HG03342 (cell line): ENCODE data around the gene FARP2.
"Not testable (repeated sequence)": the region's sequence is repeated elsewhere in the genome, so short reads cannot be mapped to it uniquely, and the experiment has no call there.

Source experiments
- ATAC-seq: cut with Tn5 transposase; IDR thresholded peaks from one replicate; pipeline ENCODE4 v1.9.1; 2021; ENCODE audit warnings: mild to moderate bottlenecking, moderate library complexity; ENCODE audit not compliant: unreplicated experiment

The FARP2 gene

DNA sequence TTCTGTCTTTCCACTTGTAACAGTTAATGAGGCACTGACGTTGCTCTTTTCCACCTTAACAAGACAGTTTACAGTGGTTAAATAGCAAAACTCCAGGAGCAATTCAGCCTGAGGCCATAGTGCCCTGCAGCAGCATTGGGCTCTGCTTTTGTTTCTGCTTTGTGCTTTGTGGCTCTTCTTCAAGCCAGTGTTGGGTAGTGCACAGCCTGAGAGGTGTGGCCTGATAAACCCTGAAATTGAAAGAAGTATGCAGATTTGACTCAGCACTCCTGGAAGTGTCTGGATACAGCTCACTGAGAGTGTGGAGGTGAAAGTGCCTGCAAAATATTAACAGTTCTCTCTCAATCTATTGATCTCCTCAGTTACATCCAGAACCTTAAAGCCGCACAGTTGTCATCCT lies 89.3 kb downstream of the FARP2 start:
- no peak for ATAC-seq

DNA sequence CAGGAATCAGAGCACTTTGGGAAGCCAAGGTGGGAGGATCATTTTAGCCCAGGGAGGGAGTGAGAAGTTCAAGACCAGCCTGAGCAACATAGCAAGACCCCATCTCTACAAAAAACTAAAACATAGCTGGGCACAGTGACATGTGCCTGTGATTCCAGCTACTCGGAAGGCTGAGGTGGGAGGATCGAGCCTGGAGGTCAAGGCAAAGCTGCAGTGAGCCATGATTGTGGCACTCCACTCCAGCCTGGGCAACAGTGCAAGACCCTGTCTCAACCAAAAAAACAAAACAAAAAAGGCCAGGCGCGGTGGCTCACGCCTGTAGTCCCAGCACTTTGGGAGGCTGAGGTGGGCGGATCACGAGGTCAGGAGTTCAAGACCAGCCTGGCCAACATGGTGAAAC lies 94.0 kb downstream of the FARP2 start:
- not testable (repeated sequence) for ATAC-seq

DNA sequence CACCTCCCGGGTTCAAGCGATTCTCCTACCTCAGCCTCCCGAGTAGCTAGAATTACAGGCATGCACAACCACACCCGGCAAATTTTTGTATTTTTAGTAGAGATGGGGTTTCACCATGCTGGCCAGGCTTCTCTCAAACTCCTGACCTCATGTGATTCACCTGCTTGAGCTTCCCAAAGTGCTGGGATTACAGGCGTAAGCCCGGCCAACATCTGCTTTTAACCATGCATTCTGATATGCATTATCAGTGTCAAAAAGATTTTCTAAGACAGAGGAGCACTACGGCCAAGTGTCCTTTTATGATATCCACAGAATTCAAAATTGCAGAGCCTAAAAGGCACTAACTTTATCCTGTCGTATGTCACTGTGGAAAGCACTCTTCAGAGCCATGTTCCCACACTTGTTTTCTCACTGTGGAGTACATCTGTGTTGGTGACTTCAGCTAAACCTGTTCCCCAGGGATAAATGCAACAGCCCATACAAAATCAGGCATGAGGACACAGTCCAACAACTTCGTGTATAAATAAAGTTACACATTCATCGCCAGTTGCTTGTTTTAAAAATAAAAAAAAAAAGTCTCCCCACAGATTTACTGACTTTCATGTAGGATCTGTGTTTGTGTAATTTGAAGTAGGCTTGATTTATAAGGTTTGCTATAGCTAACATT lies 95.9 kb downstream of the FARP2 start:
- ATAC-seq: no peak

DNA sequence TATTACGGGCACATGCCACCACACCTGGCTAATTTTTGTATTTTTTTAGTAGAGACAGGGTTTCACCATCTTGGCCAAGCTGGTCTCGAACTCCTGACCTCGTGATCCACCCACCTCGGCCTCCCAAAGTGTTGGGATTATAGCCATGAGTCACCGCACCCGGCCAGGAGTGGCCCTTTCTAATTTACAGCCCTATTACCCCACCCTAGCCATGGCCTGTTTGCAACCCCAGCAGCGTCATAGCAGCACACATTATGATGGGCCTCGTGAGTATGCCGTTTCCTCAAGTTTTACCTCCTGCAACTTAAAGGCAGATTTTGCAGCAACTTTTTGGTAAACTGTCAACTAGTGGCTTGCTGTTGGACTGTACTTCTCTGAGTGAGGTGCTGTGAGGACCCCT lies 97.8 kb downstream of the FARP2 start:
- ATAC-seq: not testable (repeated sequence)

DNA sequence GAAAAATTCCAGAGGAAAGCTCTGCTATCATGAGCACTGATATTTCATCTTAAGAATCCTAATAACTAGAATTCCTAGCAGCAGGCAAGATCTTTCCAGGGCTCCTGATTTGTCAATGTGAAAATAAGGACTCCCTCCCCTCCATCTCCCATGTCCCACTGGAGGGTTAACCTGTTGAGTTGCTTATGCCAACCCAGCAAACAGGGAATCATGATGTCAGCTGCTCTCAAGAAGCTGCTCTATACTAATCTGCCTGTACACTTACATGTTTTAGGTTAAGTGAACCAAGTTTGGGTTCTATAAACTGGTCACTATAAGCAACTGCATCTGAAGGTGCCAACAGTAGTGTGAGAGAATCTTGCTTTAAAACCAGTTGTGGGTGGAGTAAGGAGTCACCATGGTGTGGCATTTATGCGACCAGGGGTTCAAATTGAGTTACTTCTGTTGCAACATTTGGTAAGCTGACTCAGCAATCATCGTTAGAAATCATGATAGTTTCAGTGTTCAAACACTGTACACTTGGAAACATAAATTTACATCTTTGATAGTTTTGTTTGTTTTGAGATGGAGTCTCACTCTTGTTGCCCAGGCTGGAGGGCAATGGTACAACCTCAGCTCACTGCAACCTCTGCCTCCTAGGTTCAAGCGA lies 98.9 kb downstream of the FARP2 start:
- ATAC-seq: no peak

DNA sequence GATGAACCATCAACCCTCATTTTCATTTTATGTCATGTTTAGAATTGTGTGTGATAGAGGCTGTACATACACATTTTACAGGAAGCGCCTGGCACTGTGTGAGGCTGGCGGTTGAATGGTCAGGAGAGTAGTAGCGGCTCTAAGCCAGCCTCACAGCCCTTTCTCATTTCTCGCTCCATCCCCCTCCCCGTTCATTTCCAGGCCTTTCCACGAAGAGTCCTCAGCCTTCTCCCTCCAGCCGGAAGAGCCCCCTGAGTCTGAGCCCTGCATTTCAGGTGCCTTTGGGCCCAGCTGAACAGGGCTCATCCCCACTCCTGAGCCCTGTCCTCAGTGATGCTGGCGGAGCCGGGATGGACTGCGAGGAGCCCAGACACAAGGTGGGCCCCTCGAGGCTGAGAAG lies 100.5 kb downstream of the FARP2 start:
- no peak for ATAC-seq

DNA sequence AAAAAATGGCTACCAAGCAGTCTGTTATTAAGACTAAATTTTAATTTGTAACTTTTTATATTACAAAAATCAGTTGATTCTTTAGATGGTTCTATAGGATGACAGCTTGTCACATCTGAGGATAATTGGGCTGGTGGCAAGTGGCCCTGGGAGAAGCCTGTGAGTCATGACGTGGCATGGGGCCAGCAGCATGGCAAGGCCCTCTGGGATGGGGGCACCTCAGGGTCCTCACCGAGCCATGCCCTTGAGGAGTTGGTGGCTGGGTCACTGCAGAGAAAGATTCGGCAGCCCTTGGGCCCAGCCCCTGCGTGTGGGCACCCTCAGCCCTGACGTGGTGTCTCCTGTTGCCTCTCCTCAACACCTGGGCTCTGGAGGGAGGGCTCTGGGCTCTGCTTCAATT lies 102.6 kb downstream of the FARP2 start:
- ATAC-seq: no peak

DNA sequence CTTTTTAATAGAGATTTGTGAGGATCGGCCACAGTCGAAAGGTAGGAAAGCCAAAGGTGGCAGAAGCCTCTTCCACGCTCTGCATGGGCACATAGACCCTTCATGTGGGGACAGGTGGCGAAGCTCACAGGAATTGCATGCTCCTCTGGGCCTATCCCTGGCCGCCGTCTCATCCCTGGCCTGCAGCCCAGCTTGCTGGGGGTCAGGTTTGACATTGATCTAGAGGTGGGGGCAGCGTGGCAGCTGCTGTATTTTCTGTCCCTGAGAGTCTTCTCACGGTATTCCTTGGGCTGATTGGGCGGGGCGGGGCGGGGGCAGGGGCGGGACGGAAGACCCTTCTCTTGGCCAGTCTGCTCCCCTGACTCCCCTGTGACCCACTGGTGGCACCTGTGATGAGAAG lies 103.4 kb downstream of the FARP2 start:
- no peak for ATAC-seq

DNA sequence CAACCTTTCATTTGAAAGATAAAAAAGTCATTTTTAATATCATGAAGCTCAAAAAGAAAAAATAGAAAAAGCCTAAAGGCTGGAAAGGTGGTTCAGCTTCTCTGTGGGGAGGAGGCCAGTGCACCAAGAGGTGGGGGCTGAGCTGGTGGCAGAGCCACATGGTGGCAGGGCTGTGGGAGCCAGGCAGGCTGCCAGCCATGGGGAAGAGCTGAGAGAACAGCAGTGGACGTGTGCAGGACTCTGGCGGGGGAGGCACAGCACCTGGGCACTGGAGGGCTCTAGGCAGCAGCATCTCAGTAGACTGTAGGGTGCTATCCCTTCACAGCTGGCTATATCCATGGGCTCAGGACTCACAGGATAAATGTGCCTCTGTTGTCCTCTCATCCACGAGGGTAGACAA lies 104.5 kb downstream of the FARP2 start:
- ATAC-seq: no peak

DNA sequence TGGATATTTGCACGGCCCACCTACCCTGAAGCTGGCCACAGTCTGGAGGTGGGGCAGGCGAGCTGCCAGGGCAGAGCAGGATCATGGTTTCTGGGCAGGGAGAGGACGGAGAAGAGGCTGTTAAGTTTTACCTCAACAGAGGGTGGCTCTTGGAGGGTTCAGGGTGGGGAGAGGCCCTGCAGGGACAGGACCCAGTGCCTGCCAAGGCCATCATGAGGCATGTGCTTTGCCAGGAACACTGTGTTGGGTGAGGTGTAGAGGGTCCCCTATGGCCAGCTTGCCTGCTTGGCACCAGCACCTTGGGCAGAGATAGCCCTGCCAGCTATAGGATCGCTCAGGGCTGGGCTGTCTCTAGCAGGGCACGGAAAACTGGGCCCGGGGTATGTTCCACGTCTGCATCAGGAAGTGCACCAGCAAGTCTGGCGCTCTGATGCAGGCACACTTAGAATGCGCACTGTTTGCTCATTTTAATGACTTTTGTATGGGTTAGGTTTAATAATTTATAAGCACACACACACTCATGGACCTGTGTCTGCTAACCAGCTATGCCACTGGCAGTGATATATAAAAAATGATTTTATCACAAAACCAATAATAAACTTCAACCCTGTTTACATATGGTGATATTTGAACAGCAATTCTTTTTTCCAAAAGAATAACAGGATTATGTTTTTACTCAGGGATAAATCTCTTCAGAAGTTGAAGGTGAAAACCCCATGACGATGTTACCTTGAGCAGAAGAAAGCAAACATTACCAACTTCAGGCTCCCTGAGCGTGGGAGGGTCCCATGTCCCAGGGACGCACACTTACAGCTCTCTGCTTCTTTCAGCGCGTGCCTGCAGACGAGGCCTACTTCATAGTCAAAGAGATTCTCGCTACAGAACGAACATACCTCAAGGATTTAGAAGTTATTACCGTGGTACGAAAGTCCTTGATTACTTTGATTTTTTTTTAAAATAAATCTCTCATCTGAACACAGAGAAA lies 105.9 kb downstream of the FARP2 start:
- no peak for ATAC-seq

DNA sequence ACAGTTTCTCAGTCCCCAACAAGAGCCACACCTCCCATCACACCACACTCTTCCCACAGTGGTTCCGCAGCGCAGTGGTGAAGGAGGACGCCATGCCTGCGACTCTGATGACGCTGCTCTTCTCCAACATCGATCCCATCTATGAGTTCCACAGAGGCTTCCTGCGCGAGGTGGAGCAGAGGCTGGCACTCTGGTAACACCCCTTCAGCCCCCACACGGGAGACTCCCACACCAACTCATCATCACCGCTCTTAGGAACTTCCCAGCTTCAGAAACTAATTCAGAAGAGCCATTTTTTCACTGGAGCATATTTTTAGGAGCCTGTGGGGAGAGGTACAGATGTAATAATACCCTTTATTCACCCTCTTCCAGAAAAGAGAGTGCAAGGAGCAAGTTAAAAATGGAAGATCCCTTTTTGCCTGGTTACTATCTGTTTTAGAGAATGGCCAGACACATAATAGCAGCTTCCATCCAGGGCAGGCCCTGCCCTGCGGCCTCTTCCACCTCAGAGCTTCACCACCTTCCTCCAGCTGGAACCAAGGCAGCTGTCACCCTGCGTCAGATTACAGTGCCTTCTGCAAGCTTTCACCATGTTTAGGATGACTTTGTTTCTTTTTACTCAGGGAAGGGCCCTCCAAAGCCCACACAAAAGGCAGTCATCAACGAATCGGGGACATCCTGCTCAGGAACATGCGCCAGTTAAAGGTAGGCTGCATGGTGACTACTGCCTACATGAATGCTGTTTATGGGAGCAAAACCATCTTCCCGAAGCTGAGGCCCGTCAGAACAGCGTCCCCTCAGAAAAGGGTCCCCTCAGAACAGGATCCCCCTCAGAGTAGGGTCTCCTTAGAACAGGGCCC lies 107.4 kb downstream of the FARP2 start:
- no peak for ATAC-seq

DNA sequence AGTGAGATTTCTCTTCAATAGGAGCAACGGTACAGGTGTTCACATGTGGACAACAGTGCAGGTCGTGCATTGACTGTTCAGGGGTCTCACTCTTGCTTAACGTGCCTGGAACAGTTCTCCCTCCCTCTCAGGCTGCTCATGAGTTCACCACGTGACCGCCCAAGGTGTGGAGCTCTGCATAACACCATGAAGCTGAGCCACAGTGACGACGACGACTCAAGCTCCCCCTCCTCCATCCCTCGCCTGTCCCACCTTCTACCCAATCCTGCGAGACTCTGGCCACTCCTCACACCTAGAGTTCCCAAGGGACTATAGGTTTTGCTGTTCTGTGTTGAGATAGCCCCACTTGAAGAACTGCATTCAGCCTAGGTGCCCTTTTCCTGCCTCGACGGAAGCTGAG lies 109.5 kb downstream of the FARP2 start:
- no peak for ATAC-seq

DNA sequence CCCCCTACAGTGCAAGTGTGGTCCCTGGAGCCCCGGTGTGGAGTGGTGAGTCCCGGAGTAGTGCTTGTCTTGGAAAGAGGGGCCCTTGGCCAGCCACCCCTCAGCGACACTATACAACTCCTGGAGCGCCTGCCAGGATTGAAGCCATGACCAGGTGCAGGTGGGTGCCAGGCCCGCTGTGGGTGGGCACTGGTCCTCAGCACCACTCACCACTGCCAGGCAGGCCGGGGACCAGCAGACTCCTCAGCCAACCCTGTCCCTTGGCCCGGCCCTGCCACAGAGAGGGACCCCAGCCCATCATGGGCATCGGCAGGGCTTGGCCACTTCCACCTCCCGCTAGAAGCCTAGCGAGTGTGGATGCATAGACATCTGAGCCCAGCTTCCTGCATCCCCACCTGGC lies 110.1 kb downstream of the FARP2 start:
- ATAC-seq: no peak

DNA sequence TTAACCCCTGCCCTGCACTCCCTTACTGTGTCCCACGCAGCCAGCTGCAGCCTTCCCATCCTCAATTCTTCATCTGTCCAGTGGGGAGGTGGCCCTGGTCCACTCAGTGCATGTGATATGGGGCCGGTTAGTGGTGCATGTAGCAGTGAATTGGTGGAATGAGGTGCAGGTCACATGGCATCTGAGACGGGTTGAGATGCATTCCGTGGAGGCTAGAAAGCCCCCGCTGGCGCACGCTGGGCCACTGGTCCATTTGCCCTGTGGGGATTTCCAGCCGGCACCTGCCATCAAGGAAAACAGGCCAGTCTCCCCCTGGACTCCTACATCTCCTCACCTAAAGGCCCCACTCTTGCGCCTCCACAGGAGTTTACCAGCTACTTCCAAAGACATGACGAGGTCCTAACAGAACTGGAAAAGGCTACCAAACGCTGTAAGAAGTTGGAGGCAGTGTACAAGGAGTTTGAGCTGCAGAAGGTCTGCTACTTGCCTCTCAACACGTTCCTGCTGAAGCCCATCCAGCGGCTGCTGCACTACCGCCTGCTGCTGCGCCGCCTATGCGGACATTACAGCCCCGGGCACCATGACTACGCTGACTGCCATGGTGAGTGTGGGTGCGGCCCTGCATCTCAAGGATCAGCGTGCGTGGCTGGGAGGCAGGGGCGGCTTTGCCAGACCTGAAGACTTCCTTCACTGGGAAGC lies 111.8 kb downstream of the FARP2 start:
- ATAC-seq: no peak

DNA sequence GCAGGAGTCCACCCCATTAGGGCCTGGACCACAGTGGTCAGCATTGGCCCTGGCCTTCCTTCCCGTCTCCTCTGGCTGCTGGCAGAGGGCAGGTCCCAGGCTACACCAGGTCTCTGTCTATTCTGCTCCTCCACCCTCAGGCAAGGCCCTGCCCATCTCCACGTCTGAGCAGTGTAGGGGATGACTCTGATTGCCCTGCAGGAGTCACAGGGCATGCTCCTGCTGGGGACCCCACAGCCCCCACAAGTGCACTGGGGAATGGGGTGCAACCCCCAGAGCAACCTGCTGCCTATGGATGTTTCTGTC lies 112.3 kb downstream of the FARP2 start:
- ATAC-seq: no peak

DNA sequence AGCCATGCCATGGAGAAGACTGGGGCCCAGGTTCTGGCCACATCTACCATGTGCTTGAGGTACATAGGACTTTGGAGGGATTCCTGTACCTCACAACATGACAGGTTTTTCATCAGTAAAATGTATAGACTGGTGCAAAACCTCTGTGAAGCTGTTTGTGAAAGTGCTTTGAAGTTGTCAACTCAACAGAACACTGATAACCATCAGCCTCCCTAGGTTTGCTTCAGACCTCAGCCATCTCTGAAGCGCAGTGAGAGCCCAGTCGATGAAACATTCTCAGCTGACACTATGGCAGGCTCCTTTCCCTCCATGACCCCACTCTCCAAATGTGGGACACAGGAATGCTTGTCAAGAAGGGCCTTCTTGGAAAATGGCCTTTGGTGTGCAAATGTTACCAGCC lies 113.7 kb downstream of the FARP2 start:
- no peak for ATAC-seq

DNA sequence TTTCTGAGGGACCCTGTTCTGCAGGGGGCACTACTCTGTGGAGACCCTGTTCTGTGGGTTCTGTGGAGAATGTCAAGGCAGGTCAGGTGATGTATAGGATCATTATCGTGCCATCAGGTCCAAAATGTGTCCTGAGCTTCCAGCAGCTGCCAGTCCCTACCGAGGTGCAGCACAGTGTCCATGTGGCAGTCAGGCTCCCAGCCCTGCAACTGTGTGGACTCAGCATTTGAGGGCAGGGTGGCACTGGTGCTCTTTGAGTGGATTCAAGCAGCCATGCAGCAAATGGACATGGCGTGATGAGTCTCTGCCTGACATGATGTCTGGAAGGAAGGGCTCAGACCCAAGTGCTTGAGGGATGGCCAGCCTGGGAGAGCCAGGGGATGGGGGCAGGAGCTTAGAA lies 117.3 kb downstream of the FARP2 start:
- ATAC-seq: no peak

DNA sequence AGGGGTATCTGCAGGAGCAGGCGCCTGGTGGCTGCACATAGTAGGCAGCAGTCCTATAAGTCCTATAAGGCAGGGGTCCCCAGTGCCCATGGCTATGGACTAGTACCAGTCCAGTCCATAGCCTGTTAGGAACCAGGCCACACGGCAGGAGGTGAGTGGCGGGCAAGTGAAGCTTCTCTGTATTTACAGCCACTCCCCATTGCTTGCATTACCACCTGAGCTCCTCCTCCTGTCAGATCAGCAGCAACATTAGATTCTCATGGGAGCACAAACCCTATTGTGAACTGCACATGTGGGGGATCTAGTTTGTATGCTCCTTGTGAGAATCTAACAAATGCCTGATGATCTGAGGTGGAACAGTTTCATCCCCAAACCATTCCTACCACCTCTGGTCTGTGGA lies 119.2 kb downstream of the FARP2 start:
- ATAC-seq: no peak

DNA sequence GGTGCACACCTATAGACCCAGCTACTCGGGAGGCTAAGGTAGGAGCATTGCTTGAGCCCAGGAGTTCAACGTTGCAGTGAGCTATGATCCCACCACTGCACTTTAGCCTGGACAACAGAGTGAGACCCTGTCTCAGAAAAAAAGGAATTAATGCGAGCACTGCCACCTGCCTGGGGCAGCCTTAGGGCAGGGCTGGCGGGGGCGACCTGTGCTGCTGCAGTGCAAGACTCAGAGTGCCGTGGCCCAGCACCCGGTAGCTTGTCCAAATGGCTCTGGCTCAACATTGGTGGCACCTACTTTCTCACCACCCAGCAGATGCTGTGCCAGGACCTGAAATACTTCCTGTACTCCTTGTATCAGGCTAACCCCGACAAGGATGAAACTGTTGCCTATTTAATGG lies 122.1 kb downstream of the FARP2 start:
- no peak for ATAC-seq
